GM12892 (cell line): ENCODE data around the gene PATJ.
"Not testable (repeated sequence)": the region's sequence is repeated elsewhere in the genome, so short reads cannot be mapped to it uniquely, and the experiment has no call there.

Source experiments
- POLR2A ChIP-seq: IDR thresholded peaks from 2 replicates; pipeline ENCODE4 v1.6.1; 2011; ENCODE audit warnings: low read depth, low read length, control low read depth
- POLR2AphosphoS5 ChIP-seq: IDR thresholded peaks from 2 replicates; pipeline ENCODE4 v1.6.1; 2011; ENCODE audit warnings: low read depth, low read length, control low read depth

- TF ChIP-seq POLR2A, POLR2AphosphoS5: not testable (repeated sequence)
Measured at GRCh38 chr1:62183164-62184020, 441.1 kb downstream of the PATJ start.
